H9 (cell line): ENCODE measurements around the gene PTPN7. TPM values are rescaled to one million over a fixed set of nuclear protein-coding genes. Genes with fewer than 3 reads are reported as not detected.

Experiments used
- DNase-seq: peaks from one replicate; pipeline ENCODE4 v3.0.0-alpha.2; 2017
- H2AFZ ChIP-seq: one replicate; pipeline ENCODE4 v1.6.1; 2013; ENCODE audit warnings: mild to moderate bottlenecking, low read length, control low read depth, moderate library complexity
- H2AK5ac ChIP-seq: 2 replicates; pipeline ENCODE4 v1.6.1; 2013; ENCODE audit warnings: low read length, control low read depth, mixed read lengths; ENCODE audit not compliant: insufficient read length
- H2BK120ac ChIP-seq: one replicate; pipeline ENCODE4 v1.6.1; 2013; ENCODE audit warnings: low read depth, mild to moderate bottlenecking, low read length, control low read depth, inconsistent platforms; ENCODE audit not compliant: poor library complexity, severe bottlenecking
- H2BK12ac ChIP-seq: 2 replicates; pipeline ENCODE4 v1.6.1; 2013; ENCODE audit warnings: low read length, control low read depth, mixed read lengths, low read depth; ENCODE audit not compliant: insufficient read length
- H2BK15ac ChIP-seq: 2 replicates; pipeline ENCODE4 v1.6.1; 2013; ENCODE audit warnings: low read depth, low read length, control low read depth
- H2BK20ac ChIP-seq: one replicate; pipeline ENCODE4 v1.6.1; 2013; ENCODE audit warnings: low read depth, mild to moderate bottlenecking, low read length, control low read depth, inconsistent platforms; ENCODE audit not compliant: poor library complexity, severe bottlenecking
- H2BK5ac ChIP-seq: 2 replicates; pipeline ENCODE4 v1.6.1; 2013; ENCODE audit warnings: low read length, control low read depth, mixed read lengths; ENCODE audit not compliant: insufficient read length
- H3K14ac ChIP-seq: 2 replicates; pipeline ENCODE4 v1.6.1; 2013; ENCODE audit warnings: low read length, control low read depth; ENCODE audit not compliant: insufficient read depth
- H3K18ac ChIP-seq: 2 replicates; pipeline ENCODE4 v1.6.1; 2013; ENCODE audit warnings: low read depth, mild to moderate bottlenecking, mixed read lengths, low read length, control low read depth; ENCODE audit not compliant: insufficient read length
- H3K23ac ChIP-seq: 2 replicates; pipeline ENCODE4 v1.6.1; 2013; ENCODE audit warnings: low read length, control low read depth, mixed read lengths, low read depth; ENCODE audit not compliant: insufficient read length
- H3K23me2 ChIP-seq: 2 replicates; pipeline ENCODE4 v1.6.1; 2013; ENCODE audit warnings: low read depth, mild to moderate bottlenecking, mixed read lengths, low read length, control low read depth; ENCODE audit not compliant: insufficient read length, poor library complexity, severe bottlenecking
- H3K27ac ChIP-seq: 2 replicates; pipeline ENCODE4 v1.5.1; 2013; ENCODE audit warnings: low read length, control low read depth, mixed read lengths, low read depth; ENCODE audit not compliant: insufficient read length
- H3K27me3 ChIP-seq: 2 replicates; pipeline ENCODE4 v1.6.1; 2013; ENCODE audit warnings: low read length, control low read depth, inconsistent platforms; ENCODE audit not compliant: insufficient read depth
- H3K4ac ChIP-seq: 2 replicates; pipeline ENCODE4 v1.6.1; 2013; ENCODE audit warnings: low read depth, mild to moderate bottlenecking, control low read depth, inconsistent platforms, low read length, moderate library complexity
- H3K4me1 ChIP-seq: 2 replicates; pipeline ENCODE4 v1.6.1; 2013; ENCODE audit warnings: low read length, control low read depth, inconsistent platforms; ENCODE audit not compliant: insufficient read depth
- H3K4me2 ChIP-seq: 2 replicates; pipeline ENCODE4 v1.6.1; 2013; ENCODE audit warnings: low read length, control low read depth, mixed read lengths; ENCODE audit not compliant: insufficient read length, insufficient read depth
- H3K56ac ChIP-seq: 2 replicates; pipeline ENCODE4 v1.6.1; 2013; ENCODE audit warnings: low read depth, mild to moderate bottlenecking, mixed read lengths, low read length, control low read depth; ENCODE audit not compliant: insufficient read length
- H3K79me1 ChIP-seq: 2 replicates; pipeline ENCODE4 v1.6.1; 2013; ENCODE audit warnings: low read depth, mild to moderate bottlenecking, moderate library complexity, low read length, control low read depth, inconsistent platforms; ENCODE audit not compliant: insufficient read depth, poor library complexity, severe bottlenecking
- H3K79me2 ChIP-seq: 2 replicates; pipeline ENCODE4 v1.6.1; 2013; ENCODE audit warnings: low read length, control low read depth, inconsistent platforms; ENCODE audit not compliant: insufficient read depth
- H3K9ac ChIP-seq: 2 replicates; pipeline ENCODE4 v1.6.1; 2013; ENCODE audit warnings: low read length, control low read depth, mixed read lengths; ENCODE audit not compliant: insufficient read length; ENCODE audit errors: extremely low read depth
- H3K9me3 ChIP-seq: one replicate; pipeline ENCODE4 v1.6.1; 2013; ENCODE audit warnings: low read depth, low read length, inconsistent platforms; ENCODE audit not compliant: control insufficient read depth
- H3T11ph ChIP-seq: one replicate; pipeline ENCODE4 v1.6.1; 2013; ENCODE audit warnings: mild to moderate bottlenecking, low read length, control low read depth, inconsistent platforms
- H4K20me1 ChIP-seq: one replicate; pipeline ENCODE4 v1.6.1; 2013; ENCODE audit not compliant: control insufficient read depth, insufficient read length, insufficient read depth
- H4K5ac ChIP-seq: 2 replicates; pipeline ENCODE4 v1.6.1; 2013; ENCODE audit warnings: low read depth, mild to moderate bottlenecking, mixed read lengths, low read length, control low read depth; ENCODE audit not compliant: insufficient read length
- H4K8ac ChIP-seq: replicated peaks from 2 replicates; pipeline ENCODE4 v1.6.1; 2013; ENCODE audit warnings: low read length, control low read depth, mixed read lengths, low read depth; ENCODE audit not compliant: insufficient read length
- H4K91ac ChIP-seq: 2 replicates; pipeline ENCODE4 v1.6.1; 2013; ENCODE audit warnings: low read depth, mild to moderate bottlenecking, moderate library complexity, mixed read lengths, low read length, control low read depth; ENCODE audit not compliant: insufficient read length
- H3K27ac Mint-ChIP-seq, 3 experiments: 2 replicates in 2 of 3; 3 replicates in 1 of 3; pipeline ENCODE4 v1.8.0; 2020 to 2021; ENCODE audit warnings: mixed read lengths in 3 of 3, mild to moderate bottlenecking in 1 of 3, moderate library complexity in 1 of 3
- H3K27me3 Mint-ChIP-seq: 2 replicates; pipeline ENCODE4 v1.8.0; 2021; ENCODE audit warnings: low read depth, mild to moderate bottlenecking, moderate library complexity, mixed read lengths
- H3K36me3 Mint-ChIP-seq, 3 experiments: 2 replicates in 2 of 3; 3 replicates in 1 of 3; pipeline ENCODE4 v1.8.0; 2020 to 2021; ENCODE audit warnings: low read depth in 3 of 3, mixed read lengths in 3 of 3; ENCODE audit not compliant: insufficient read depth in 1 of 3
- H3K4me1 Mint-ChIP-seq, 2 experiments: 2 replicates each; pipeline ENCODE4 v1.8.0; 2020; ENCODE audit warnings: mixed read lengths in 2 of 2
- H3K4me3 Mint-ChIP-seq, 2 experiments: 2 replicates in 1 of 2; 3 replicates in 1 of 2; pipeline ENCODE4 v1.8.0; 2020 to 2021; ENCODE audit warnings: mild to moderate bottlenecking in 2 of 2, mixed read lengths in 2 of 2, moderate library complexity in 1 of 2
- H3K9me3 Mint-ChIP-seq, 2 experiments: 2 replicates in 1 of 2; 3 replicates in 1 of 2; pipeline ENCODE4 v1.8.0; 2020; ENCODE audit warnings: mild to moderate bottlenecking in 2 of 2, mixed read lengths in 2 of 2, moderate library complexity in 1 of 2
- WGBS: extraction: QIAGEN DNeasy Blood & Tissue Kit; methylation state at CpG from one replicate; pipeline ENCODE4 v1.1.7; 2013; ENCODE audit warnings: missing lambda C conversion rate, low lambda C conversion rate, mixed read lengths; ENCODE audit not compliant: insufficient read length; ENCODE audit errors: extremely low coverage; 5-methylcytosine and 5-hydroxymethylcytosine counted together
- total RNA-seq: library from RNA; stranded (reverse); gene quantifications from 2 replicates; pipeline ENCODE4 v1.2.1, GENCODE V29; 2021
- TF ChIP-seq, protein P1 (sequence below): fragments of 200-600 bp; sonication (generic); conservative IDR thresholded peaks from 3 replicates; pipeline ENCODE4 v1.8.0; 2021; ENCODE audit warnings: antibody characterized with exemption, mild to moderate bottlenecking

The PTPN7 gene
- total RNA-seq, 1 experiment from 2014 or later: 0.72 TPM

DNA sequence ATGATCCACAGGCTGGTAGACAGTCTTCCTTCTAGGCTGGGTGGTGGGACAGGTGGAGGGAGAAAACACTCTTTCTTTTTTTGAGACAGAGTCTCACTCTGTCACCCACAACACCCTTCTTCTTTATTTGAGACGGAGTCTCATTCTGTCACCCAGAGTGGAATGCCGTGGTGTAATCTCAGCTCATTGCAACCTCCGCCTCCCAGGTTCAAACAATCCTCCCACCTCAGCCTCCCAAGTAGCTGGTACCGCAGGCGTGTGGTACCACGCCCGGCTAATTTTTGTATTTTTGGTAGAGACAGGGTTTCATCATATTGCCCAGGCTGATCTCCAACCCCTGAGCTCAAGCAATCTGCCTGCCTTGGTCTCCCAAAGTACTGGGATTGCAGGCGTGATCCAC is 34.8 kb downstream of the PTPN7 start:
- peaks cover 9% of the 10 kb centered on the region for H3K27me3 Mint-ChIP-seq

More for the DNA sequence above, 34.8 kb downstream of the PTPN7 start:
- Histone ChIP-seq H2AFZ (no peak overlapping the region), H3K56ac (no peak overlapping the region), H4K5ac (no peak overlapping the region), H2AK5ac (no peak overlapping the region), H3K9ac (no peak overlapping the region), H2BK12ac (no peak overlapping the region), H3T11ph (no peak overlapping the region), H2BK120ac (no peak overlapping the region), H2BK20ac (no peak overlapping the region), H2BK15ac (no peak overlapping the region), H3K4me2 (no peak overlapping the region), H4K20me1 (no peaks in the 10 kb centered on the region), H3K23me2 (no peaks in the 10 kb centered on the region), H4K8ac (no peak overlapping the region), H2BK5ac (no peak overlapping the region), H4K91ac (no peak overlapping the region), H3K27ac (no peak overlapping the region), H3K79me1 (no peaks in the 10 kb centered on the region), H3K79me2 (no peaks in the 10 kb centered on the region), H3K9me3 (no peaks in the 10 kb centered on the region), H3K18ac (no peak overlapping the region), H3K23ac (no peak overlapping the region), H3K4me1 (0 out of 2 replicates have a peak, but pooled peaks cover 4% of the 10 kb centered on the region), H3K4ac (no peak overlapping the region), H3K27me3 (no peaks in the 10 kb centered on the region), H3K14ac (no peak overlapping the region)
- DNase-seq: no peak
- no CpG with 5 or more reads among the region's 8 CpGs for WGBS
- H3K27ac Mint-ChIP-seq: no peak overlapping the region
- no peaks in the 10 kb centered on the region for H3K9me3 Mint-ChIP-seq
- TF ChIP-seq, protein P1, sequence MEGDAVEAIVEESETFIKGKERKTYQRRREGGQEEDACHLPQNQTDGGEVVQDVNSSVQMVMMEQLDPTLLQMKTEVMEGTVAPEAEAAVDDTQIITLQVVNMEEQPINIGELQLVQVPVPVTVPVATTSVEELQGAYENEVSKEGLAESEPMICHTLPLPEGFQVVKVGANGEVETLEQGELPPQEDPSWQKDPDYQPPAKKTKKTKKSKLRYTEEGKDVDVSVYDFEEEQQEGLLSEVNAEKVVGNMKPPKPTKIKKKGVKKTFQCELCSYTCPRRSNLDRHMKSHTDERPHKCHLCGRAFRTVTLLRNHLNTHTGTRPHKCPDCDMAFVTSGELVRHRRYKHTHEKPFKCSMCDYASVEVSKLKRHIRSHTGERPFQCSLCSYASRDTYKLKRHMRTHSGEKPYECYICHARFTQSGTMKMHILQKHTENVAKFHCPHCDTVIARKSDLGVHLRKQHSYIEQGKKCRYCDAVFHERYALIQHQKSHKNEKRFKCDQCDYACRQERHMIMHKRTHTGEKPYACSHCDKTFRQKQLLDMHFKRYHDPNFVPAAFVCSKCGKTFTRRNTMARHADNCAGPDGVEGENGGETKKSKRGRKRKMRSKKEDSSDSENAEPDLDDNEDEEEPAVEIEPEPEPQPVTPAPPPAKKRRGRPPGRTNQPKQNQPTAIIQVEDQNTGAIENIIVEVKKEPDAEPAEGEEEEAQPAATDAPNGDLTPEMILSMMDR: no peak
- H3K36me3 Mint-ChIP-seq: no peaks in the 10 kb centered on the region
- H3K4me1 Mint-ChIP-seq: peaks cover 14 to 16% of the 10 kb centered on the region in 2 experiments
- H3K4me3 Mint-ChIP-seq: no peak overlapping the region
